Parathyroid adenoma (tissue), 2 donors: ENCODE measurements around the gene SND1.

Experiments
- H2AFZ ChIP-seq: fragments of 300-600 bp; sonication (generic); one replicate; pipeline ENCODE4 v1.7.0; 2017; ENCODE audit warnings: antibody characterized with exemption, mild to moderate bottlenecking
- H3K27ac ChIP-seq: fragments of 300-600 bp; sonication (generic); one replicate; pipeline ENCODE4 v1.7.0; 2017
- H3K27me3 ChIP-seq: fragments of 300-600 bp; sonication (generic); one replicate; pipeline ENCODE4 v1.7.0; 2017; ENCODE audit warnings: low read length; ENCODE audit not compliant: control insufficient read depth, insufficient read depth
- H3K36me3 ChIP-seq: fragments of 300-600 bp; sonication (generic); one replicate; pipeline ENCODE4 v1.7.0; 2017; ENCODE audit warnings: low read length; ENCODE audit not compliant: control insufficient read depth, insufficient read depth
- H3K4me1 ChIP-seq: fragments of 300-600 bp; sonication (generic); one replicate; pipeline ENCODE4 v1.7.0; 2017; ENCODE audit warnings: control low read depth
- H3K4me2 ChIP-seq: fragments of 300-600 bp; sonication (generic); one replicate; pipeline ENCODE4 v1.7.0; 2017; ENCODE audit warnings: low read length
- H3K4me3 ChIP-seq: fragments of 300-600 bp; sonication (generic); one replicate; pipeline ENCODE4 v1.7.0; 2017; ENCODE audit warnings: low read depth, low read length
- H3K79me2 ChIP-seq: fragments of 300-600 bp; sonication (generic); one replicate; pipeline ENCODE4 v1.7.0; 2017; ENCODE audit warnings: control low read depth
- H3K9ac ChIP-seq: fragments of 300-600 bp; sonication (generic); one replicate; pipeline ENCODE4 v1.7.0; 2017; ENCODE audit warnings: mild to moderate bottlenecking
- H3K9me3 ChIP-seq: fragments of 300-600 bp; sonication (generic); one replicate; pipeline ENCODE4 v1.7.0; 2017; ENCODE audit warnings: low read length; ENCODE audit not compliant: control insufficient read depth
- TF ChIP-seq, protein P1 (sequence below): fragments of 300-600 bp; sonication (generic); IDR thresholded peaks from one replicate; pipeline ENCODE4 v1.7.0; 2017; ENCODE audit warnings: antibody characterized with exemption, mild to moderate bottlenecking
- donor health status: primary hyperparathyroidism.

Gene SND1

DNA sequence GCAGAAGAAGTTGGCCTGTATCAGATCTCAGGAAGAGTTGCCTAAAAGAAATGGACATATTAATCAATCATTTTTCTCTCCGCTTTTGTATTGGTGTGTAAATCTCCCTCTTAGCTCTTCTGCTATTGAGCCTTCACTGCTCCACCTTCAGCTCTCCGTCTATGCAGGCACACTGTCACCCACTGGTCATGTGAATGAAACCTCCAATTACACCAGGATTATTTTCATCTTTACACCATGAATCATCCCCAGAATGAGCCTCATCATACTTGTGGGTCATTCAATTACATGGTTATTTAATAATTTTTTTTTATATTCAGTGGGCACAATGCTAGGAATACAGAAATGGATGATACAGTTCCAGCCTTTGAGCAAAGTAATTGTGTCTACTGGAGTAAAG is 286.6 kb downstream of the SND1 start:
- TF ChIP-seq, protein P1, sequence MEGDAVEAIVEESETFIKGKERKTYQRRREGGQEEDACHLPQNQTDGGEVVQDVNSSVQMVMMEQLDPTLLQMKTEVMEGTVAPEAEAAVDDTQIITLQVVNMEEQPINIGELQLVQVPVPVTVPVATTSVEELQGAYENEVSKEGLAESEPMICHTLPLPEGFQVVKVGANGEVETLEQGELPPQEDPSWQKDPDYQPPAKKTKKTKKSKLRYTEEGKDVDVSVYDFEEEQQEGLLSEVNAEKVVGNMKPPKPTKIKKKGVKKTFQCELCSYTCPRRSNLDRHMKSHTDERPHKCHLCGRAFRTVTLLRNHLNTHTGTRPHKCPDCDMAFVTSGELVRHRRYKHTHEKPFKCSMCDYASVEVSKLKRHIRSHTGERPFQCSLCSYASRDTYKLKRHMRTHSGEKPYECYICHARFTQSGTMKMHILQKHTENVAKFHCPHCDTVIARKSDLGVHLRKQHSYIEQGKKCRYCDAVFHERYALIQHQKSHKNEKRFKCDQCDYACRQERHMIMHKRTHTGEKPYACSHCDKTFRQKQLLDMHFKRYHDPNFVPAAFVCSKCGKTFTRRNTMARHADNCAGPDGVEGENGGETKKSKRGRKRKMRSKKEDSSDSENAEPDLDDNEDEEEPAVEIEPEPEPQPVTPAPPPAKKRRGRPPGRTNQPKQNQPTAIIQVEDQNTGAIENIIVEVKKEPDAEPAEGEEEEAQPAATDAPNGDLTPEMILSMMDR, result no peak

DNA sequence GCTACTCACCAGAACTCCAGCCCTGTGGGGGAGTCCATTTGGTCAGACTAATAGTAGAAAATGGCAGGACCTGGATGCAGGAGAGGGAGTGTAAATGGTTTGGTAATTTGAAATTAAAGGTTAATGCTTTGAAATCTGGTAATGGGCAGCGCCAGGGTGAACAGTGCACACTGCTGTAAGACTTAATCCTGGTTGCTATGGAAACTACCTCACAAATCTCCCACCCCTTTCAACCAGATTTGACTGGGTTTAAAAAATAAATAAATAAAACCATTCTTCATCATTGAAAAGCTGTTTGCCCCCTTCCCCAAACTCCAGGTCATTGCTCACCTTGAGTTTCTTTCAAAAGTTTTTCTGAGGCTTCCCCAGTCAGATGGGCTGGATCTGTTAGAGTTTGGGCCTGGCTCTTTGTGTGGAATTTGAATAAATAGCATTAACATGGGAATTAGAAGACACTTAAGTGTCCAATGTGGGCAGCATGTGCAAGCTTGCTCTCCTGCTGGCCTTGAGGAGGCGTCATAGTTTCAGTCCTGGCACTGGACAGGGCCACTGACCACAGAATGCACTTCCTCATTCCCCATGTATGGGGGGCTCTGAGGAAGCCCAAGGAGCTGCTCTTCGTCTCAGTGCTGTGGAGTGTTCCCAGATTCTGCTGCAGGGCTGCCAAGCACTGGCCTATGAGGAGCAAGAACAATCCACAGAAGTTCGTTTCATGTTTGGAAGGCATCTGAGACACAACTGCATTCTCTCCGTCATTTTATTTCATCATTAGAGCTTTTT is 288.6 kb downstream of the SND1 start:
- H2AFZ ChIP-seq, result no peak overlapping the region
- H3K4me3 ChIP-seq, result no peak overlapping the region
- H3K9me3 ChIP-seq, result no peaks in the 10 kb centered on the region
- H3K79me2 ChIP-seq, result peaks cover 3% of the 10 kb centered on the region
- TF ChIP-seq, protein P1, result no peak
- no peak overlapping the region for H3K9ac ChIP-seq
- no peak overlapping the region for H3K27ac ChIP-seq
- H3K27me3 ChIP-seq, result no peaks in the 10 kb centered on the region
- no peaks in the 10 kb centered on the region for H3K4me1 ChIP-seq
- no peaks in the 10 kb centered on the region for H3K36me3 ChIP-seq
- no peak overlapping the region for H3K4me2 ChIP-seq

More for the DNA sequence above, 286.6 kb downstream of the SND1 start:
- Histone ChIP-seq H3K36me3 (no peaks in the 10 kb centered on the region), H3K4me3 (no peak overlapping the region), H3K4me1 (peaks cover 4% of the 10 kb centered on the region), H3K27ac (no peak overlapping the region), H3K79me2 (peaks cover 6% of the 10 kb centered on the region), H3K27me3 (no peaks in the 10 kb centered on the region), H3K9me3 (no peaks in the 10 kb centered on the region), H3K4me2 (no peak overlapping the region), H2AFZ (no peak overlapping the region), H3K9ac (no peak overlapping the region)

DNA sequence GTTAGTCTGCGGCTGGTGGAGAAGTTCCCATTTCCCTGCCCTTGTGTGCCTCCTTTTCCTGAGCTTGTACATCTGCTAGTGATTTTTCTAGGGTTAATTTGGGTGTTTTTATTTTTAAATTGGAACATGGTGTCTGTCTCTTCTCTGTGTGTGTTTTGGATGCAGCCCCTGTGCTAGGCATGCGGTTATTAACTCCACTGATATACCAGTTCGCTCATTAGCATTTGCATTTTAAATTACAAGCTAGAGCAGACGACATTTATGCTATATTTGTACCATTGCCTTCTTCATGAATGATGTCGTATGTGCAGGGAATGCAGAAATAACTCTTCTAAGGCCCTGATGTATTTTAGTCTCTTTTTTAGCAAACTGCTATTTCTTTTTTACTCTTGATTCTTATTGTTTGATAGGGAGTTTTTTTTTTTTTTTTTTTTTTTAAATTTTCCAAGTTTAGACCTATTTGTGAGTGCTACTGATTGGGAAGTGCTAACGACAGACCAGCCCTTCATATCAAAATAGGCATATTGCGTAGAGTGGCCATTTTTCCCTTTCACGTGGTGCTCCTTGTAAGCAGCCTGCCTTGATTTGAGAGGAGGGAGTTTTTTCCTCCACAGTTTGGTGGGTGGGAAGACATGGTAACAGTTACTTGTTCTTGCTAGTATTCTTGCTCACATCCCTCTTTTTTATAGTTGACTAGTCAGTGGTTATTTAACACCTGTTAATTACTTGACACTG is 289.6 kb downstream of the SND1 start:
- H3K9me3 ChIP-seq, result no peaks in the 10 kb centered on the region
- H3K4me3 ChIP-seq, result no peak overlapping the region
- no peak overlapping the region for H3K9ac ChIP-seq
- H3K4me2 ChIP-seq, result no peak overlapping the region
- H3K36me3 ChIP-seq, result no peaks in the 10 kb centered on the region
- H3K27ac ChIP-seq, result no peak overlapping the region
- H3K79me2 ChIP-seq, result peaks cover 3% of the 10 kb centered on the region
- H3K4me1 ChIP-seq, result no peaks in the 10 kb centered on the region
- H2AFZ ChIP-seq, result no peak overlapping the region
- TF ChIP-seq, protein P1, result no peak
- no peaks in the 10 kb centered on the region for H3K27me3 ChIP-seq

DNA sequence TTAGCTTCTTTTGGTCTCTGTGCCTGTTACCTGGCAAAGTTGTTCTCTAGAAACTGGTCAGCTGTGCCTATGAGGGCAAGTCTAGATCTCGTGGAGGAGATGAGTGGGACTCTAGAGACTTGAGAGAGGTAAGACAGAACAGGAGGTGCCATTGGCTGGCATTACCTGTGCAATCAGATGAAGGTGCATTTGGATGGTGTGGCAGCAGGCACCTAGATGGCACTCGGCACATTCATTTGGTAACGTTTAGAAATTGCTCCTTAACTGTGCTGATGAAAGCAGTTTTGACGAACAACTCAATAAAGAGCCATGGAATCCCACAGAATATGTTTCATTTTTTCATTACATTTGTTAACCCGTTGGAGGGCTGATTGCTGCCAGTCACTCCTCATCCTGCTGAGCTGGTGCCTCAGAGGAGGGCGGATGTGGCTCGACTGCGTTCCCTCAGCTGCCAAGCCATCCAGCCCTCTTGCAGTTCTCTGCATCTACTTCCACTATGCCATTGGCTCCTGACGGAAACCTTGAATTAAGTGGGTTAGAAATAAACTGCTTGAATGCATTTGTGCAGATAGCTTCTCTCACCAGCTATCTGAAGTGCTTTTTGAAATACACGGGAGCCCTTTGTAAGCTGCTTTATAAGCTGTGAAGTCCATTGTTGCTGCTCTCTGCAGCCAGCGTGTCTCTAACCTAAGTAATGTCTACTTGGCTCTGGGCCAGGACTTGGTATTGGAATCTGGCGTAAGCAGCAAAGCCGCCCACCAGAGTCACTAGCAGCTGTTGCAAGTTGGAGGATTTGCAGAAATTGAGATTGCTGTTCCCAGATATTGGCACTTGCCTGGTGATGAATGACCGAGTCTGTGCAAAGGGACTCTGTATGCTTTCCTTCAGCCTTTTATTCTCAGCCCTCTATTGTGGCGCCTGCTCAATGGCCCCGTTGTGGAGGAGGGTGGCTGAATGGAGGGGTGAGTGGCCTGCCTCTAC is 291.8 kb downstream of the SND1 start:
- no peak overlapping the region for H3K9ac ChIP-seq
- H3K4me2 ChIP-seq, result no peak overlapping the region
- no peak overlapping the region for H3K4me3 ChIP-seq
- no peak overlapping the region for H2AFZ ChIP-seq
- H3K36me3 ChIP-seq, result no peaks in the 10 kb centered on the region
- TF ChIP-seq, protein P1, result no peak
- H3K27me3 ChIP-seq, result no peaks in the 10 kb centered on the region
- H3K79me2 ChIP-seq, result no peaks in the 10 kb centered on the region
- no peaks in the 10 kb centered on the region for H3K4me1 ChIP-seq
- no peak overlapping the region for H3K27ac ChIP-seq
- no peaks in the 10 kb centered on the region for H3K9me3 ChIP-seq
